HepG2 (cell line): ENCODE measurements around the gene DARS2. TPM values are rescaled to one million over a fixed set of nuclear protein-coding genes. Genes with fewer than 3 reads are reported as not detected.
A peak's percentile ranks its signal among the peaks of the same experiment; 100 is the strongest.

Experiments
- AGO1 ChIP-seq: fragments of 200-400 bp; formaldehyde crosslinking; IDR thresholded peaks from 2 replicates; pipeline ENCODE4 v1.6.1; 2017; ENCODE audit warnings: mild to moderate bottlenecking, low read depth, low read length, moderate library complexity; ENCODE audit not compliant: poor library complexity, severe bottlenecking
- CENPT ChIP-seq: sonication (generic); formaldehyde crosslinking; IDR thresholded peaks from 2 replicates; pipeline ENCODE4 v1.8.0; 2022; ENCODE audit warnings: low read depth, mild to moderate bottlenecking, moderate library complexity, missing genetic modification reagents
- E2F5 ChIP-seq: sonication (generic); formaldehyde crosslinking; conservative IDR thresholded peaks from 2 replicates; pipeline ENCODE4 v1.4.0; 2020; ENCODE audit warnings: missing genetic modification reagents
- ELF3 ChIP-seq: IDR thresholded peaks from 2 replicates; pipeline ENCODE4 v1.6.1; 2016; ENCODE audit warnings: missing genetic modification reagents, missing compliant biosample characterization
- FOXP1 ChIP-seq, 2 experiments: fragments of 450-650 bp in 1 of 2; IDR thresholded peaks; 2 replicates each; pipeline ENCODE4 v1.6.1; 2017 to 2018; ENCODE audit warnings: antibody characterized with exemption in 1 of 2
- GZF1 ChIP-seq: sonication (generic); formaldehyde crosslinking; IDR thresholded peaks from 2 replicates; pipeline ENCODE4 v1.5.1; 2020; ENCODE audit warnings: mild to moderate bottlenecking, missing genetic modification reagents
- IRF2 ChIP-seq: IDR thresholded peaks from 2 replicates; pipeline ENCODE4 v1.6.1; 2018; ENCODE audit warnings: missing genetic modification reagents, missing compliant biosample characterization
- KDM1A ChIP-seq: IDR thresholded peaks from 2 replicates; pipeline ENCODE4 v1.6.1; 2016; ENCODE audit warnings: missing compliant biosample characterization
- KDM2A ChIP-seq: sonication (generic); formaldehyde crosslinking; IDR thresholded peaks from 2 replicates; pipeline ENCODE4 v1.4.0; 2020; ENCODE audit warnings: low read depth, missing genetic modification reagents, borderline replicate concordance
- KDM3A ChIP-seq: IDR thresholded peaks from 2 replicates; pipeline ENCODE4 v1.6.1; 2018; ENCODE audit warnings: low read depth, missing compliant biosample characterization
- KDM5B ChIP-seq: sonication (generic); formaldehyde crosslinking; IDR thresholded peaks from 2 replicates; pipeline ENCODE4 v1.4.0; 2020; ENCODE audit warnings: missing genetic modification reagents, mild to moderate bottlenecking, borderline replicate concordance
- KLF16 ChIP-seq, 2 experiments: sonication (generic) in 1 of 2; formaldehyde crosslinking in 1 of 2; IDR thresholded peaks; 2 replicates each; pipeline versions ENCODE4 v1.6.1 to v1.8.0; 2016 to 2023; ENCODE audit warnings: missing genetic modification reagents in 2 of 2, missing compliant biosample characterization in 1 of 2
- MAF1 ChIP-seq: sonication (generic); formaldehyde crosslinking; IDR thresholded peaks from 2 replicates; pipeline ENCODE4 v1.5.0; 2020; ENCODE audit warnings: missing genetic modification reagents, borderline replicate concordance
- MEIS2 ChIP-seq: sonication (generic); formaldehyde crosslinking; IDR thresholded peaks from 2 replicates; pipeline ENCODE4 v1.9.0; 2021; ENCODE audit warnings: mild to moderate bottlenecking, missing genetic modification reagents
- MXI1 ChIP-seq: IDR thresholded peaks from 3 replicates; pipeline ENCODE4 v1.6.1; 2012; ENCODE audit warnings: low read depth, low read length, inconsistent platforms, borderline replicate concordance
- NCOA5 ChIP-seq: sonication (generic); formaldehyde crosslinking; IDR thresholded peaks from 2 replicates; pipeline ENCODE4 v1.4.0; 2020; ENCODE audit warnings: missing genetic modification reagents
- POGZ ChIP-seq: sonication (generic); formaldehyde crosslinking; IDR thresholded peaks from 2 replicates; pipeline ENCODE4 v1.4.0; 2020; ENCODE audit warnings: mild to moderate bottlenecking, missing genetic modification reagents
- RFX1 ChIP-seq: fragments of 450-650 bp; IDR thresholded peaks from 2 replicates; pipeline ENCODE4 v1.6.1; 2017
- SATB2 ChIP-seq: sonication (generic); formaldehyde crosslinking; IDR thresholded peaks from 2 replicates; pipeline ENCODE4 v1.5.0; 2020; ENCODE audit warnings: missing genetic modification reagents
- SNAPC5 ChIP-seq: sonication (generic); formaldehyde crosslinking; IDR thresholded peaks from 2 replicates; pipeline ENCODE4 v1.8.1; 2023; ENCODE audit warnings: mild to moderate bottlenecking, missing genetic modification reagents, borderline replicate concordance
- ZGPAT ChIP-seq: IDR thresholded peaks from 2 replicates; pipeline ENCODE4 v1.6.1; 2016; ENCODE audit warnings: mild to moderate bottlenecking
- ZKSCAN8 ChIP-seq: IDR thresholded peaks from 2 replicates; pipeline ENCODE4 v1.6.1; 2016; ENCODE audit warnings: borderline replicate concordance, missing genetic modification reagents, missing compliant biosample characterization
- ZNF251 ChIP-seq: sonication (generic); formaldehyde crosslinking; IDR thresholded peaks from 2 replicates; pipeline ENCODE4 v1.9.0; 2021; ENCODE audit warnings: mild to moderate bottlenecking, missing genetic modification reagents
- ZNF276 ChIP-seq: sonication (generic); formaldehyde crosslinking; IDR thresholded peaks from 2 replicates; pipeline ENCODE4 v1.4.0; 2020; ENCODE audit warnings: mild to moderate bottlenecking, low read depth, missing genetic modification reagents
- ZNF354B ChIP-seq: sonication (generic); formaldehyde crosslinking; IDR thresholded peaks from 2 replicates; pipeline ENCODE4 v1.8.0; 2022; ENCODE audit warnings: mild to moderate bottlenecking, missing genetic modification reagents
- polyA plus RNA-seq, 8 experiments: library from polyadenylated mRNA; depleted of rRNA in 3 of 8; stranded (reverse) in 7 of 8; unstranded in 1 of 8; fragments of >200 nt; fragmentation: Illumina TruSeq in 4 of 8; extraction: Trizol in 4 of 8; gene quantifications; 2 replicates each; pipeline versions ENCODE4 v1.2.1 to v1.2.3, GENCODE V29; 2011 to 2016; ENCODE audit warnings: low read depth in 4 of 8, missing spikeins in 1 of 8, mixed read lengths in 1 of 8; ENCODE audit not compliant: insufficient read depth in 1 of 8
- total RNA-seq, 5 experiments: library from RNA; depleted of rRNA; stranded (reverse); fragments of >200 nt; fragmentation: Illumina TruSeq; extraction: Trizol; gene quantifications; 2 replicates each; pipeline ENCODE4 v1.2.3, GENCODE V29; 2016; ENCODE audit warnings: low read depth in 1 of 5

Gene DARS2
- total and polyA plus RNA-seq, 2 of the 13 experiments (the other 11 are each of a cell fraction or from before 2014, with no cell fraction given), result 17.6 to 27.7 TPM

- TF ChIP-seq KLF16 (CRISPR knock-in tag; IDR thresholded peaks at IDR 0.05) (peak in 1 of 2 experiments; percentile 55; a peak in 1 of 4 replicates), KDM1A (CRISPR knock-in tag) (no peak), RFX1 (no peak), POGZ (peak; percentile 98), ZNF354B (CRISPR knock-in tag) (no peak), ELF3 (CRISPR knock-in tag) (peak; percentile 66), E2F5 (CRISPR knock-in tag) (peak; percentile 83), FOXP1 (IDR thresholded peaks at IDR 0.05) (no peak), FOXP1 (CRISPR knock-in tag; IDR thresholded peaks at IDR 0.05) (no peak), KDM3A (CRISPR knock-in tag) (peak; percentile 49; the same call in 1 of the 2 replicates), AGO1 (peak; percentile 37), MAF1 (CRISPR knock-in tag) (no peak), SNAPC5 (CRISPR knock-in tag) (0 out of 2 replicates have a peak, but pooled peaks have one; percentile 56), NCOA5 (CRISPR knock-in tag) (no peak), MXI1 (peak; percentile 49; the same call in 1 of the 3 replicates), SATB2 (no peak), ZKSCAN8 (CRISPR knock-in tag) (no peak), MEIS2 (CRISPR knock-in tag) (peak; percentile 24; the same call in 1 of the 2 replicates), ZGPAT (CRISPR knock-in tag) (peak; percentile 79), KDM2A (CRISPR knock-in tag) (peak; percentile 59; the same call in 1 of the 2 replicates), ZNF251 (no peak), CENPT (CRISPR knock-in tag) (no peak), ZNF276 (CRISPR knock-in tag) (no peak), GZF1 (0 out of 2 replicates have a peak, but pooled peaks have one; percentile 5), KDM5B (CRISPR knock-in tag) (peak; percentile 65; the same call in 1 of the 2 replicates), IRF2 (peak; percentile 80)
Observed at GRCh38 chr1:173824315-173825081, at the start of gene DARS2, which contains the start of gene CENPL (continued).
